Measurements from ENCODE around the gene RFLNA. TPM values are rescaled to one million over a fixed set of nuclear protein-coding genes. Genes with fewer than 3 reads are reported as not detected.

RFLNA gene
- total and polyA plus RNA-seq, 7 donors = 0.83 to 57.1 (median 17.6) TPM; not detected in 2

DNA sequence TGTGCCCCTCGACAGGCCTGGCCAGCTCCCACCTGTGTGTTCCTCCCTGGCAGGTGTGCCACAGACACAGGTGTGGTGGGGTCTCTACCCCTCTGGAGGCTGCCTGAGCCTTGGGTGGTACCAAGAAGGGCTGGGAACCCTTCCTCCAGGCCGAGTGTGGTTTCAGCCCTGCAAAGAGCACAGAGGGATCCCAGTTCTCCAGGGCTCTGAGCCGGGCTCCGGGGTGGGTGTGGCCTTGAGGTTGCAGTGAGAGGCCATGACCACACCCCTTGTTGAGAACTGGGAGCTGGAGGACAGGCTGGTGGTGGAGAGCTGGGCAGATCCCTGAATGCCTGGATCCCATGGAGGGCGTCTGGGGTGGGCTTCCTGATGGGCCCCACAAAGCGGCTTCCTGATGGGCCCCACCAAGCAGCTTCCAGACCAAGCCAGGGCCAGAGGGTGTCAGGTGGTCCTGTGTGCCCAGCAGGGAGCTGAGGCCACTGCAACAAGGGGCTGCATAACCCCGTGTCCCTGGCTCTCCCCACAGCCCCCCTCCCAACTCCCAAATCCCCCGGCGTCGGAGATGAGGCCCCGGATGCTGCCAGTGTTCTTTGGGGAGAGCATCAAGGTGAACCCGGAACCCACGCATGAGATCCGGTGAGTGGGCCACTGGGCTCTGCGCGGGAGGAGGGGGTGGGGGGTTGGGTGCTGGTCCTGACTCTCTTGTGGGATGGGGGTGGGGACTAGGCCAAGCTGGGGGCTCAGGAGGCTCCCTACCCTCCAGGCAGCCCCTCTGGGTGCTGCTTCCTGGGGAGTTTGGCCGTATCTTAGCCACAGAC is 16.6 kb downstream of the RFLNA start:
- TF ChIP-seq POLR2AphosphoS5 (IDR thresholded peaks at IDR 0.05) (no peak), EP300 (IDR thresholded peaks at IDR 0.05) (no peak), POLR2A (IDR thresholded peaks at IDR 0.05) (no peak)
- TF ChIP-seq, protein P1, sequence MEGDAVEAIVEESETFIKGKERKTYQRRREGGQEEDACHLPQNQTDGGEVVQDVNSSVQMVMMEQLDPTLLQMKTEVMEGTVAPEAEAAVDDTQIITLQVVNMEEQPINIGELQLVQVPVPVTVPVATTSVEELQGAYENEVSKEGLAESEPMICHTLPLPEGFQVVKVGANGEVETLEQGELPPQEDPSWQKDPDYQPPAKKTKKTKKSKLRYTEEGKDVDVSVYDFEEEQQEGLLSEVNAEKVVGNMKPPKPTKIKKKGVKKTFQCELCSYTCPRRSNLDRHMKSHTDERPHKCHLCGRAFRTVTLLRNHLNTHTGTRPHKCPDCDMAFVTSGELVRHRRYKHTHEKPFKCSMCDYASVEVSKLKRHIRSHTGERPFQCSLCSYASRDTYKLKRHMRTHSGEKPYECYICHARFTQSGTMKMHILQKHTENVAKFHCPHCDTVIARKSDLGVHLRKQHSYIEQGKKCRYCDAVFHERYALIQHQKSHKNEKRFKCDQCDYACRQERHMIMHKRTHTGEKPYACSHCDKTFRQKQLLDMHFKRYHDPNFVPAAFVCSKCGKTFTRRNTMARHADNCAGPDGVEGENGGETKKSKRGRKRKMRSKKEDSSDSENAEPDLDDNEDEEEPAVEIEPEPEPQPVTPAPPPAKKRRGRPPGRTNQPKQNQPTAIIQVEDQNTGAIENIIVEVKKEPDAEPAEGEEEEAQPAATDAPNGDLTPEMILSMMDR (IDR thresholded peaks at IDR 0.05) = no peak
- no peak for DNase-seq
- WGBS, 2 donors = 79 to 83% methylated on average over 17 of the region's 17 CpGs
- Histone ChIP-seq H3K9me3 (no peaks in the 10 kb centered on the region), H3K4me3 (no peak overlapping the region), H3K27ac (no peak overlapping the region), H3K27me3 (no peaks in the 10 kb centered on the region), H3K4me1 (no peaks in the 10 kb centered on the region), H3K36me3 (no peaks in the 10 kb centered on the region)
- intact Hi-C loops (cut with DNase I) = no loop called here

DNA sequence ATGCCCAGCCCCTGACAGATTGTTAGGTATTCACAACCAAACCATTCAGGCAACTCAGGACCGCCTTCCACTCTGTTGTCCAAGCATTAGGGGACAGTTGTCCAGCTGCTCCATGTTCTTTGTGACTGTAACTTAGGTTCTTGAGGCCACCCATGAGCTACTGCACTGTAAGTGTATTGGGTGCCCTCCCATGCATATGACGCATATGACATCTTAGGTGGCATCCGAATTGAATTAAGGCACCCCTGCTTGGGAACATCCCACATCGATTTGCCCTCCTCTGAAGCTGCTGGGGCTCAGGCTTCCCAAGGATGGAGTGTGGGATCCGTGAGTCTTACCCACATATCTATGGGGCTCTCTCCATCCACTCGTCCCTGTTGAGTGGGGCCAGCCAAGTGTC is 17.7 kb downstream of the RFLNA start:
- Histone ChIP-seq H3K4me1 (no peaks in the 10 kb centered on the region), H3K27ac (no peak overlapping the region), H3K9me3 (no peaks in the 10 kb centered on the region), H3K27me3 (no peaks in the 10 kb centered on the region), H3K36me3 (no peaks in the 10 kb centered on the region), H3K4me3 (no peak overlapping the region)
- intact Hi-C loops (cut with DNase I) = no loop called here
- 79% methylated on average over 6 of the region's 6 CpGs for WGBS, 2 donors
- no peak for DNase-seq
- TF ChIP-seq, protein P1 (IDR thresholded peaks at IDR 0.05) = no peak
- TF ChIP-seq EP300 (IDR thresholded peaks at IDR 0.05) = no peak
- no peak for TF ChIP-seq POLR2A (IDR thresholded peaks at IDR 0.05)
- no peak for TF ChIP-seq POLR2AphosphoS5 (IDR thresholded peaks at IDR 0.05)

DNA sequence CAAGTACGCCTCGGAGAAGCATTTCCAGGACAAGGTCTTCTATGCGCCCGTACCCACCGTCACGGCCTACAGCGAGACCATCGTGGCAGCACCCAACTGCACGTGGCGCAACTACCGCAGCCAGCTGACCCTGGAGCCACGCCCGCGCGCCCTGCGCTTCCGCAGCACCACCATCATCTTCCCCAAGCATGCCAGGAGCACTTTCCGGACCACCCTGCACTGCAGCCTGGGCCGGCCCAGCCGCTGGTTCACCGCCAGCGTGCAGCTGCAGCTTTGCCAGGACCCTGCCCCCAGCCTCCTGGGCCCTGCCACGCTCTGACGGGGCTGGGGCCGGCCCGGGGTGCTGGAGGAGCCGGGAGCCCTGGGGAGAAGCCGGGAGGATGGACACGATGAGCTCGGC is 19.3 kb downstream of the RFLNA start:
- 94% methylated on average over 30 of the region's 30 CpGs for WGBS, 2 donors
- intact Hi-C loops (cut with DNase I) = no loop called here

DNA sequence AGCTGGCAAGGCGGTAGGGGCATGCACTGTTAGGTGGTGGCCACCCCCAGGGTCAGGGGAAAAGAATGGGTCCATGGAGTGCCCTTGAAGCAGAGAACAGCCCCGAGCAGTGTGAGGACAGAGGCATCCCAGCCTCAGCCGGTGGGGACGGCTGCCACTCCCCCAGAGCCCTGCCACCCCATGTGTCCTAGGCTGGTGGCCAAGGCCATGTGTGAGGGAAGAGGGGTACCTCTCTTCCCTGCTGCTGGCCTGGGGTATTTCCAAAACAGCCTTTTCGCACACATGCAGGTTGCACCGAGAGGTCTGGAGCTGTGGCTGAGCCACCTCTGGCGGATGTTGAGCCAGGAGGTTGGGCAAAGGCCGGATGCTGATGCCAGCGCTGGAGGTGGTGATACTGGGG is 19.9 kb downstream of the RFLNA start:
- Histone ChIP-seq H3K27me3 (no peaks in the 10 kb centered on the region), H3K27ac (no peak overlapping the region), H3K4me3 (no peak overlapping the region), H3K36me3 (no peaks in the 10 kb centered on the region), H3K4me1 (no peaks in the 10 kb centered on the region), H3K9me3 (no peaks in the 10 kb centered on the region)
- DNase-seq = no peak
- WGBS, 2 donors = 80 to 85% methylated on average over 9 of the region's 9 CpGs
- TF ChIP-seq, protein P1 (IDR thresholded peaks at IDR 0.05) = no peak
- no peak for TF ChIP-seq POLR2A (IDR thresholded peaks at IDR 0.05)
- no peak for TF ChIP-seq POLR2AphosphoS5 (IDR thresholded peaks at IDR 0.05)
- no peak for TF ChIP-seq EP300 (IDR thresholded peaks at IDR 0.05)
- intact Hi-C loops (cut with DNase I) = no loop called here

More for the DNA sequence above, 19.3 kb downstream of the RFLNA start:
- no peak overlapping the region for H3K4me3 ChIP-seq
- no peak for DNase-seq
- no peaks in the 10 kb centered on the region for H3K9me3 ChIP-seq
- no peaks in the 10 kb centered on the region for H3K27me3 ChIP-seq
- no peaks in the 10 kb centered on the region for H3K36me3 ChIP-seq
- H3K27ac ChIP-seq = no peak overlapping the region
- TF ChIP-seq EP300 (IDR thresholded peaks at IDR 0.05) (no peak), POLR2AphosphoS5 (IDR thresholded peaks at IDR 0.05) (no peak), POLR2A (IDR thresholded peaks at IDR 0.05) (no peak)
- TF ChIP-seq, protein P1 (IDR thresholded peaks at IDR 0.05) = no peak
- no peaks in the 10 kb centered on the region for H3K4me1 ChIP-seq

Data from sigmoid colon (tissue), 7 donors.